SW480 (cell line): ENCODE measurements around the gene RSU1.
A peak's percentile ranks its signal among the peaks of the same experiment; 100 is the strongest.
"Not testable (repeated sequence)": the region's sequence is repeated elsewhere in the genome, so short reads cannot be mapped to it uniquely, and the experiment has no call there.

ENCODE experiments used
- DNase-seq: peaks from one replicate; pipeline ENCODE4 v3.0.0-alpha.2; 2016; ENCODE audit warnings: low spot score

The RSU1 gene

DNA sequence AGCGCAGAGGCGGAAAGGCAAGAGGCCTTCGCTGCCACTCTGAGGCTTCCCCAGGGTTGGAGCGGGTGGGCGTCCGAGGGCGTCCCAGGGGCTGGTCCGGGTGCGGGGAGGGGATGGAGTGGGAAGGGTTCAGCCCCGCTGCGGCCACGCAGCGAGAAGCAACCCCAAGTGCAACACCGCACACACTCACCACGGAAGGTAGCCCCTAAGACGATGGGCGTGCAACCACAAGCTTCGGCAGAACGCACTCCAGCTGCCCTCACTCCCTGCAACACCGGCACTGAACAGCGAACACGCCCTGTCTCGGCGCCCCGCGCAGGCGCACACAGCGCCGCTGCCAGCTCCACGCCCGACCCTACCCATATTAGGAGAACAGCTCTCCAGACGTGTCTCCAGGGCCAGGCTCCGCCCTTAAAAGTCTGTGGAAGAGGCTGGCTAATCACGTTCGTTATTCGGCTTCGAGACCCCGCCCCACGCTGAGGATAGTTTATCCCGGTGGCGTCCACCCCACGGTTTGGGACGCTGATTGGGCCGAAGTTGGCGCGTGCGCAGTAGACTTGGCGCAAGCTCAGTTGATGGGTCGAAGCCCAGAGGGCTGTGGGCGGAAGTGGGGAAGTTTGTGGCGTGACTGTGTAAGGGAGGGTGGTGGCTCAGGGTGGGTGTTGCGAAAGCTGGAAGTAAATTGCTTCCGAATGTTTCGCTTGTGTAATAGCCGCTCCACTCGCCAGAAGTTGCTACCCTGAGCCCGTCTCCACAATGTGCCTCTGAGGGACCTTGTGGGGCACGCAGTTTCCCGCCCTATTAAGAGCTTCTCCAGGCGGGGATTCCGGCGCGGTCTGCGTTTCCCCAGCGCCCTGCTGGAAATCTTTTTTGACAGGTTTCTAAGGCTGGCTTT is at the start of gene RSU1:
TSS of gene RSU1 (minus strand) at position 300 of the 895 bp plus-strand sequence. CDS start 343 bp downstream, outside the sequence.
- peak; percentile 99 for DNase-seq

DNA sequence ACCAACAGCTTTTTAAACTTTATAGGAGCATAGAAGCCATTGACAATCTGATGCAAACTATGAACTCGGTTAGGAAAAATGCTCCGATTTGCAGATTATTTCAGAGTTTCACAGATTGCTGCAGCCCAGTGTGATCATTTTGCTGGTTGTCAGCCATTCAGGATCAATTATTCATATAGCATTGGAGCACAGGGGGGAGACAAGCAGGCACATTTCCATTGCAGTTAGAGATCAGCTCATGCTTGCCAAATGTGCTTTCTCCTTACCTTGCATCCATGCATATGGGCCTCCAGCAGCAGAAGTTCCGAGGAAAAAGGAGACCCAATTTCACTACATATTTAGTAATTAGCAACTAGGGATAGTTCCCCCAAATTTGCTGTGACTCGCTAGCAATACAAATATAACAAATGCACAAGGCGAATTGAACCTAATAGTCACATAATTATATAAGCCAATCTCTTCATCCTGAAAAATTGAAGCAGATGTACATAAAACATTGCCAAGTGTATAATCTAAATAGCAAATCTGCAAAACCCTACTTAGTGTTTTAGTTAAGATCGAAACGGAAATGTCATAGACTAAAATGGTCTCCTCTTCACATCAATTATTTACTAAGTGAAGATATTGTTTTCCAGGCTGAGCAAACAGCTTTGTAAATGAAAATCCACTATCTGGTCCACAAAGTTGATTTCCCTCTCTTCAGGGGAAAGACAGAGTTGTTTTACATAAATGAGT is 49.5 kb upstream of the RSU1 start:
- DNase-seq: no peak

DNA sequence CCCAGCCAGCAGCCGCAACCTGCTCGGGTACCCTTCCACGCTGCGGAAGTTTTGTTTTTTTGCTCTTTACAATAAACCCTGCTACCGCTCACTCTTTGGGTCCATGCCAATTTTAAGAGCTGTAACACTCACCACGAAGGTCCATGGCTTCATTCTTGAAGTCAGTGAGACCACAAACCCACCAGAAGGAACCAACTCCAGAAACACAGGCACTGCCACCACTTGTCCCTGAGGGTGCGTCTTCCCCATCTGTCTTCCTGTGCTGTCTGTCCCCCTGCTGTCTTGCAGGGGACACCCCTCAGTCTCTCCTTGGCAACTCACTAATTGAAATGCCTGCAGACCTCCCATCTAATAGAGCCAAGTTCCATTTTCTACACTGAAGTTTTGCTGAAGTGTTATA is 48.5 kb upstream of the RSU1 start:
- no peak for DNase-seq

DNA sequence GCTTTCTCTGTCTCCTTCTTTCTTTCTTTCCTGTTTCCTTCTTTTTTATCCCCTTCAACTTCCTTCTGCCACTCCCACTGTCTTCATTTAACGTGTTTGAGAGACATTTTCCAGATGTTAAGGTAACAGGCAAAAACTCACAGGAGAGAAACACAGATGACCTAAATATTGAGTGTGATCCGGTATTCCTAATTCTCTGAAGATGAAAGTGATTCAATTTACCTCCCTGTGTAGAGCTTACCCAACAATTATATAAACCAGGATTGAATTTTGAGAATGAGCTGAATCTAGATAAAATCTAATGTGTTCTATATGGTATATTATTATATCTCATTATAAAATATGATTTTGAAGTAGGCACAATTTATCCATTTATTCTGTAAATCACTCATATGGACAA is 46.5 kb upstream of the RSU1 start:
- DNase-seq: no peak

DNA sequence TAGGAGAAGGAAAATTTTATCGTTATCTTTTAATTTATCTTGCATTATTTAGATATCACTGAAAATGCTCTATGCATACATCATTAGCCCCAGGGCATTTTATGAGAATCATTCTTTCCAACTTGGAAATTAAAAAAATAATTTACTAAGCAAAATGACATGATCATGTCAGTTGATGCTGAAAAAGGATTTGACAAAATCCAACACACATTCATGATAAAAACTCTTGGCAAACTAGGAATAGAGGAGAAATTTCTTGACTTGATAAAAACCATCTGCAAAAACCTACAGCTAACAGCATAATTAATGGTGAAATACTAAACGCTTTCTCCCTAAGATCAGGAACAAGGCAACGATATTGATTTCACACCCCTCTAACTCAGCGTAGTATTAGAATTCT is 40.2 kb upstream of the RSU1 start:
- DNase-seq: no peak

DNA sequence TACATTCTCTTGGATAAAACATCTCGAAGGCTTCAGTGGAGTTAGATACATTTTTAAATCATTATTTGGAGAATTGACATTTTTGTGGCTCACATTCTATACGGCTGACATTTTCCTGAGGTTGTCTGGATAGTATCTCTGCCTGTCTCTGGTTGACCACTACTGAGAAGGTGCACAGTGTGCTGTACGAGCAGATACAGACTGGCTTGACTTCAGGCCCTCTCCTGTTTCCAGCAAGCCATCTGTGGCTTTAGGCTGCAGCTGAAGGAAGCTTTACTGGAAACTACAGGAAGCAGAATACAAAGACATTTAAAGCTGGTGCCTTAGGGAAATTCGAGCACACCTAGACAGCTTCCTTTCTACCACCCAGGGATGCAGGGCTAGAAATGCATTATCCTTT is 39.3 kb upstream of the RSU1 start:
- DNase-seq: no peak

DNA sequence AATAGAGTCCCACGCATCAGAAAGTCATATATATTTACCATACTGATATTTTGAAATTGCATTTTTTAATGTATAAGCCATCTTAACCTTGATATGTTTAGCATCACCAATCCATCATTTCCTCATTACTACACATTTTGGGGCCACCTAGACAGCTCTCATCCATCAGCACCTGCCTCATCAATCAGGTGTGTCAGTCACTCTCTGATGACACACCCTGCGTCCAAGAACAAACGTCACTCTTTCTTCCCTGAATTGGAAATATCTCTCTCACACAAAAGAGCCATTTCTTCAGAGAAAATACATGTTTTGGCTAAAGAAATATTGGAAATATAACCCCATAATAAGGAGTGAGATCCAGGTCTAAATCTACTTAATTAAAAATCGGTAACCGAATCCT is 38.9 kb upstream of the RSU1 start:
- DNase-seq: no peak

DNA sequence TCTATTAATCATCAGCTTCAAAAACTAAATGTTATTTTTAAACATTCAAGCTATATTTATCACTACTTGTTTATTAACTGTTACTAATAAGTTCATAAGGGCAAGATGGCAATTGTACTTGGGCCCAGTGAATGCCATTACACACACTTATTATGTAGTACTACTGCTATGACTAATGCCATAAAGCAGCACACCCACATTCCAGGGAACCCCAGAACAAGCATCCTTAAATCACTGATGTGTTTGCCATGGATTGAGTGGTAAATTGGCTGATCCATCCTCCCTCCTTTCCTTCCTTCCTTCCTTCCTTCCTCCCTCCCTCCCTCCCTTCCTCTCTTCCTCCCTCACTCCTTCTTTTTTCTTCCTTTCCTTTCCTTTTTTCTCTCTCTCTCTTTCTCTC is 37.4 kb upstream of the RSU1 start:
- DNase-seq: peak; percentile 29

DNA sequence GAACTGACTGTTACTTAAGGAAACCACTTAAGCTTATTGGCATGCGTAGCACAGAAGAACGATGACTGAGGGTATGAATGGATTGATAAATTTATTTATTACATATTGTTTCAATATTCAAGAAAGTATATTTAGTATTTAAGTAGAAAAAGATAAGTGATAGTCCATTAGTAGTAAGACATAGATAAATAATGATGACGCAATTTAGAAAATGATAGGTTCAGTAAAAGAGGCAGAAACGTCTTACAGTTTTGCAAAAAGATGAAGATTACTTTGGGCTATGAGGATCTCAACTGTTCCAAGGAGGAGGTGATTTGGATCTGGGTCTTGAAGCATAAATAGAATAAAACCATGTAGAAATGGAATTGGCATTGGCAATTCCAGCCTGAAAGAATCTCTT is 36.6 kb upstream of the RSU1 start:
- no peak for DNase-seq

DNA sequence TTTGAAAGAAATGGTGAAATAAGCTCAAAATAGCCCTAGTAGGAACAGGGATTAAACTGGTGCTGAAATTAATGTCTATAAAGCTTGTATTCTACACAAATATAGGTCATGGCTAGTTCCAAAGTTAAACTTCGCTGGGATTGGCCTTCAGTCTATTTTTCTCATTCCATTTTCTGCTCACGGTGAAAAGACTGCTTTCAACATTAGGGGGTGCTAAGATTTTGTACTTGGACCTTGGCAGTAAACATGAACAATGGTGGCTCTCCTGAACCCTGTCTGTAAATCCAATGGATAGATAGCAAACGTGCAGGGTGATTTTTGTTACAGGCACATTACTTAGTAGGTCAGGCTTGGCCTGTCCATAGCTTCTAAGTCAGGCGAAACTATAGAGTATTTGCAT is 36.0 kb upstream of the RSU1 start:
- peak; percentile 17 for DNase-seq

DNA sequence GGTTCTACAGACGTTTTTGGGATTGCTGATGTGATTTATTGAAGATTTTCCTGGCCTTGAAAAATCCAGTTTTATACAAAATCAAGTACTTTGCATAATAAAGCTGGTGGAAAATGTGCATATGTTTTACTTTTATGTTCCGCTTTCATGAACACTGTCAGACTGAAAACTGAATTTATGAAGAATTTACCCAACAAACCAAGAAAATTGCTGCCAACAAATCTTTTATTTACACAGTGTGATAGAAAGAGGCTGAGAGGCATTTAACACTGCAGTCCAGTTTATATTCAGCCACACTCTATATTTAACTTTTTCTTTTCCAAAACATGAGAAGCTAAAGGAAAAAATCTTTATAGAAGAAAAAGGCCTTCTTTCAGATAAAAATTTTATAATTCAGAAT is 35.4 kb upstream of the RSU1 start:
- DNase-seq: no peak

DNA sequence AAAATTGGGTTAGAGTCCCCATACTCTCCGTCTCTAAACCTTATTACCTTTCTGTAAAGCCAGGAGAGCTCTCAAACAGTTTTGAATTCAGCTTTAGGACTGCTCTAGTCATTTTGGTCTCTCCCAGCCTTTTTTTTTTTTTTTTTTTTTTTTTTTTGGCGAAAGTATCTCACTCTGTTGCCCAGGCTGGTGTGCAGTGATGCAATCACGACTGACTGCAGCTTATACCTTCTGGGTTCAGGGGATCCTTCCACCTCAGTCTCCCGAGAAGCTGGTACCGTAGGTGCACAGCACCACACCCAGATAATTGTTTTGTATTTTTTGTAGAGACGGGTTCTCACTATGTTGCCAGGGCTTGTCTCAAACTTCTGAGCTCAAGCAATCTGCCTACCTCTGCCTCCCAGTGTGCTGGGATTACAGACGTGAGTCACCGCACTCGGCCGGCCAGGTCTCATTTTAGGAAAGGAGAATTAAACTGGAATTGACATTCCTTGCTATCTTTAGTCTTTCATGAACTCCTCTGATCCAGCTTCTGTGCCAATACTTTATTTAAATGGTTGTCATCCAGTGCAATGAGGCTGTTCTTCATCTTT is 31.4 kb upstream of the RSU1 start:
- no peak for DNase-seq

DNA sequence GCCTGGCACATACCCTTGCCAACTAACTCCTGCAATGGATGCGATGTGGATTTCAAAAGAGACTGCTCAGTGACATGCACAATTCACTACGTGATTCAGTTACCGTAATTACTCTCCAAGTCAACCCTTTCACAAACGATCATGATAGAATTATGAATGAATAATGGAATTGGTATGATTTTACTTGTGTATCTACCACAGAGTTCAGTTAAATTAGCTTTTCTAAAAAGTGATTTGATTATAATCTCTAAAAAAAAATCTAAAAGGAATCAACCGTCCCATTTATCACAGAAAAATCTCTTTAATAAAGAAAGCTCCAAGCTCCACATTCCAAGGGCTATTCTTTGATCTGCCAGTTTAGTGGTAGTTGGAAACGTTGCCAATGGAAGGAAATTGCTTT is 30.4 kb upstream of the RSU1 start:
- no peak for DNase-seq

DNA sequence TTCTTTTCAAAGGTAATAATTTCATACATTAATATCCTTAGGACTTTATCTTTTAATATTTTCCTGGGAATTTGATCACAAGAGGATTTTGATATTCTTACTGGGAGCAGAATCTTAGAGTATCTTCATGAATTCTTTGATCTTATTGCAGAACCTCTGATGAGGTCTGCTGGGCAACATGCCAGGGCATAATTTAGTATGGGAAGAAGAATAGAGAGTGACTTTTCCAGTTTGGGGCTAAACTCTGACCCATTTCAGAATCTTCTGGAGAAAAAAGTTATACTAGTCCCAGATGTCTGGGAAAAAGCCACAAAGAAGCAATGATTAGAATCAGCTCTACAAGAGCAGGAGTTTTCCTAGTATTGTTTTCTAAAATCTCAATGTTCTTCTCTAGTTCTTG is 28.0 kb upstream of the RSU1 start:
- DNase-seq: no peak

DNA sequence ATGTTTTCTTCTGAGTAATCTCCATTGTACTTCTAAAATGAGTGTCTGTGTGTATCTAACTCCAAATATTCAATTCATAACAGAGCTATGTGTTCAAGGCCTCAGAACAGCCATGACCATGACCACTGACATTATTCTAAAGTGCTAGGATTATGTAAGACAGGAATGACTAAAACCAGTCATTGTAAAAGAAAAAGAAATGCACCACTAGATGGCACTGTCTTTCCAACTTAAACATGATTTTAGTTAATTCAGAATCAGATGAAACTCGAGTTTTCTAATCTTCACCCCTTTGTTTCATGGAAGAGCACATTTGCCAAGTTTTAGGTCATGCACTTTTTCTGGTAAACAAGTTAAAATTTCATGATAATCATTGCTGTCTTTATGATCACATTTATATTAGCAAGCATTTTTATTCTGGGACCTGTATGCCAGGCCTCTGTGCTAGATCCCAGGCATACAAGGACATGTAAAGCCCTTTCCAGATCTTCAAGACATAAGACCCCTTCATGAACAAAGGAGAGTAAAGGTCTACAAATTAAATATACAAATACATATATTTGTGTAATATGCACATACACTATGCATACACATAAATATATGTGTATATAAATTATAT is 26.1 kb upstream of the RSU1 start:
- DNase-seq: peak; percentile 59

DNA sequence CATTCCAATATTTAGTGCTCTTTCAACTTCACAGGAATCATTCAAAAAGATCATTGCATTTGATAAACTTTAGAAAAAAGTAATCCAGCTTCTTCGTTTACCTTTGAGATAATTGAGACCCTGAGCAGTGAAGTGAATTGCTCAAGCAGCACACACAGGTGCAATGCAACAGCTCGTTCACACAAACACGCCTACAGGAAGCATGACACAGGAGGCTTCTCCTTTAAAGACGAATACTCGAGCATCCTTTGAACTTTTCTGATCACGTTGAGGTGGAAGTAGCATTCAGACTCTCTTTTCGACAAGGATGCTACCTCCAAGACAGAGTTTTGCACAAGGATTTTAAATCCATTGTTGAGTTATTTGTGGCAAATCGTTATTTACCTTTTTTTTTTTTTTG is 18.0 kb upstream of the RSU1 start:
- no peak for DNase-seq

DNA sequence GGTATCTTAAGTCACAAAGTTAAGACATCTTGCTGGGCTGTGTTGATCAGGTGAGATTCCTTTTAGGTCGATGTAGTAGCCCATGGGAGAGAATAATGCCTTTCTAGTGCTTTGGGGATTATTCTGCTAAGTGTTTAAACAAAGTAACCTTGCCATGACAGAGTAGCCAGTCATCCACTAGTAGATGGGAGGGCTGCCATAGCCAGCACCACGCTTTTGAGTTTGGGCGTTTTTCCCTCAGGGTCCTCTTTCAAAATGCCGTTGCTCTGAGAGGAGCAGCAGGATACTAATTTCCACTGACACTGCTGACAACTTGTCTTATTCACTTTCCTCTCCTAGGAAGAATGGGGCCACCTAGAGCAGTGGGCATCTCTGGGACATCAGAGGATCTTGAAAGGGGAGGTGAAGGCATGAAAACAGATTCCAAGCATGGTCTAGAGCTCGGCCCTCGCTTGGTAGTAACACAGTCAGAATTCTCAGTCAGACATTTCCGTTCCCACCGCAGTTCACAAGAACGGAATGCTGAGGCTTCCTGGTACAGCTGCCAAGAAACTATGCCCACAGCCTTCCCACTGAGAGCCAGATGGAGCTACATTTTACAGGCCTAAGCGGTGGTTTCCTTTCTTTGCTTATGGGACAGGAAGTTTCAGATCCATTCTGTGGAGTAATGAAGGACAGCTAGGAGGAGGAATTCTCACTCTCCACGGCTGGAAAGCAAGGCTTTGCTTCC is 15.3 kb upstream of the RSU1 start:
- DNase-seq: no peak

DNA sequence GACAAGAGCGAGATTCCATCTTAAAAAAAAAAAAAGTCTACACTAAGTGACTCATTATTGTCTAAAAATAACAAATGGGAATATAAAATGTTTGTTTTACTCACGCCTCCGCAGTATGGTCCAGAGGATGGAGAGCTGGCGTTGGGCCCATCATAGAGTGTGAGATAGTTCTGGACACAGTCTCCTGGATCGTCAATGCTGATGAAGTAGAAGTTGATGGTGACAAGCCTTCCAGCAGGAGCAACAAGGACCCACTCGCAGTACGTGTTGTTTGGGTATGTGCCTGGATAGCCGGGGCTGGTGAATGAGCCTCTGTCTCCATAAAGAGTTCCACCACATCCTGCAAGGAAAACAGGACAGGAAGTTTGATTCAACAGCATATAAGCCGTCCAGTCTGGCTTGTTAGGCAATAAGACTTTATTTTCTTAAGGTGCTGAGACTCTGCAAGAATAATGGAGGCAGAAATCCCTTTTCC is 11.5 kb upstream of the RSU1 start:
- no peak for DNase-seq

DNA sequence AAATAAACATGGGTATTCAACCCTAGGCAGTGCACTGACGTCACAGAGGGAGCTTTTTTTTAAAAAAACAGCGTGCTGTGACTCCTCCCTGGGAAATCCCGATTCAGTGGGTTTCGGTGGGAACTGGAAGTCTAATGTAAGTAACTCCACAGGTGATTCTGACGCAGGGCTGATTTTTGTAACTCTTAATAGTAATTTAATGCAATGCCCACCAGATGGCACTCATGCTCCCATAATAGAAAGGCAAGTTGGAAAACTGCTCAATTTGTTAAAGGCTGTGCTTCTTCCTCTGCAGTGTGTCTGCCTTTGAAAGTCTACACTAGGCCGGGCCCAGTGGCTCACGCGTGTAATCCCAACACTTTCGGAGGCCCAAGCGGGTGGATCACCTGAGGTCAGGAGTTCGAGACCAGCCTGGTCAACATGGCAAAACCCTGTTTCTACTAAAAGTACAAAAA is 10.9 kb upstream of the RSU1 start:
- peak; percentile 71 for DNase-seq

DNA sequence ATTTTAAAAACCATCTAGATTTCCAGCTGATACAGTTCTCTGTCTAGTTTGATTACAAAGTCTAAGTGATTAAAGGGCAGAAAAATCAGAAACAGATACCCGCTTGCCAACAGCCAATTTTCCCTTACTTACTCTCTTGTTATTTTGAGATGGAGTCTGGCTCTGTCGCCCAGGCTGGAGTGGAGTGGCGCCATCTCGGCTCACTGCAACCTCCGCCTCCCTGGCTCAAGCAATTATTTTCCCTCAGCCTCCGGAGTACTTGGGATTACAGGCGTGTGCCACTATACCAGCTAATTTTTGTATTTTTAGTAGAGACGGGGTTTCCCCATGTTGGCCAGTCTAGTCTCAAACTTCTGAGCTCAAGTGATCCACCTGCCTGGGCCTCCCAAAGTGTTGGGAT is 10.2 kb upstream of the RSU1 start:
- DNase-seq: not testable (repeated sequence)

DNA sequence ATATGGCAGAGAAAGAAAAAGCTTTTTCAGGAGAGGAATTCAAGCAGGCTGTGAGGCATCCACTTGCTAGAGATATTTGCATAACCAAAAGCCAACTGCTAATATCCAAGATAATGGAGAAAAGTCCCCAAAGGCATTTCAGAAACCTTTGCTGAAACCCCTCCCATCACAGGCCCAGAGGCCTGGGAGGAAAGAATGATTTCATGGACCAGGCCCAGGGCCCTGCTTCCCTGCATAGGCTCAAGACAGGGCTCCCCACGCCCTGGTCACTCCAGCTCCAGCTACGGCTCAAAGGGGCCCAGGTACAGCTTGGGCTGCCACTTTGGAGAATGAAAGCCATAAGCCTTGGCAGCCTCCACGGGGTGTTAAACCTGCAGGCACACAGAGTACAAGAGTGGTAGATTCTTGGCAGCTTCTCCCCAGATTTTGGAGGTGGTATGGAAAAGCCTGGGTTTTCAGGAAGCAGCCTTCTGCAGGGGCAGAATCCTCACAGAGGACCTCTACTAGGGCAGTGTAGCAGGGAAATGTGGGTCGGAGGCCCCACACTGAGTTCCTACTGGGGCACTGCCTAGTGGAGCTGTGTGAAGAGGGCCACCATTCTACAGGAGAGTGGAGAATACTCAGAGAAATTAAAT is 5.6 kb upstream of the RSU1 start:
- DNase-seq: no peak
